OCI-LY7 (cell line): ENCODE data around the gene WWOX.

ENCODE experiments used
- EZH2phosphoT487 ChIP-seq: fragments of 200-600 bp; sonication (generic); IDR thresholded peaks from 2 replicates; pipeline ENCODE4 v1.6.1; 2018; ENCODE audit warnings: low read depth, borderline replicate concordance, mild to moderate bottlenecking, mixed run types, antibody characterized with exemption, low read length, moderate library complexity, mixed read lengths
- TF ChIP-seq, protein P1 (sequence below): fragments of 200-600 bp; sonication (generic); conservative IDR thresholded peaks from 2 replicates; pipeline ENCODE4 v1.5.1; 2014; ENCODE audit warnings: mild to moderate bottlenecking, antibody characterized with exemption, low read length, moderate library complexity, mixed read lengths

DNA sequence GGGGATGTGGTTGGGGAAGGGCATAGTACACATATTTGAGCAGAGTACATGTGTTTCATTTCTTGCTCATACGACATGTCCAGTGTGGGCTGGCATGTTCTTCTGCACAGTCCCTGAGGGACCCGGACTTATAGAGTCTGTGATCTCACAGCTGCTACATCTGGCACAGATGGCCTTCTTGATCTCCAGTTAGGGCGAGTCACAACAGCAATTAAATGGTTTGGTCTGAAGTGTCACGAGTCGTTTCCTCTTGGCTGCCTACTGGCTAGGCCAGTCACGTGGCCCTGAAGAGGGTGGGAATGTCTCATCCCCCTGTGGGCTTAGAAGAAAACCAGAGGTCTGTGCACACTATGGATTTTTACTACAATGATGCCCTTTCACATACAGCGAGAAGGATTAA, 443.6 kb downstream of the WWOX start:
- TF ChIP-seq, protein P1, sequence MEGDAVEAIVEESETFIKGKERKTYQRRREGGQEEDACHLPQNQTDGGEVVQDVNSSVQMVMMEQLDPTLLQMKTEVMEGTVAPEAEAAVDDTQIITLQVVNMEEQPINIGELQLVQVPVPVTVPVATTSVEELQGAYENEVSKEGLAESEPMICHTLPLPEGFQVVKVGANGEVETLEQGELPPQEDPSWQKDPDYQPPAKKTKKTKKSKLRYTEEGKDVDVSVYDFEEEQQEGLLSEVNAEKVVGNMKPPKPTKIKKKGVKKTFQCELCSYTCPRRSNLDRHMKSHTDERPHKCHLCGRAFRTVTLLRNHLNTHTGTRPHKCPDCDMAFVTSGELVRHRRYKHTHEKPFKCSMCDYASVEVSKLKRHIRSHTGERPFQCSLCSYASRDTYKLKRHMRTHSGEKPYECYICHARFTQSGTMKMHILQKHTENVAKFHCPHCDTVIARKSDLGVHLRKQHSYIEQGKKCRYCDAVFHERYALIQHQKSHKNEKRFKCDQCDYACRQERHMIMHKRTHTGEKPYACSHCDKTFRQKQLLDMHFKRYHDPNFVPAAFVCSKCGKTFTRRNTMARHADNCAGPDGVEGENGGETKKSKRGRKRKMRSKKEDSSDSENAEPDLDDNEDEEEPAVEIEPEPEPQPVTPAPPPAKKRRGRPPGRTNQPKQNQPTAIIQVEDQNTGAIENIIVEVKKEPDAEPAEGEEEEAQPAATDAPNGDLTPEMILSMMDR: no peak
- TF ChIP-seq EZH2phosphoT487: no peak
